ENCODE results near the gene LIMS3. TPM values are rescaled to one million over a fixed set of nuclear protein-coding genes. Genes with fewer than 3 reads are reported as not detected.
A peak's percentile ranks its signal among the peaks of the same experiment; 100 is the strongest.
"Not testable (repeated sequence)": the region's sequence is repeated elsewhere in the genome, so short reads cannot be mapped to it uniquely, and the experiment has no call there.

LIMS3 gene, protein sequence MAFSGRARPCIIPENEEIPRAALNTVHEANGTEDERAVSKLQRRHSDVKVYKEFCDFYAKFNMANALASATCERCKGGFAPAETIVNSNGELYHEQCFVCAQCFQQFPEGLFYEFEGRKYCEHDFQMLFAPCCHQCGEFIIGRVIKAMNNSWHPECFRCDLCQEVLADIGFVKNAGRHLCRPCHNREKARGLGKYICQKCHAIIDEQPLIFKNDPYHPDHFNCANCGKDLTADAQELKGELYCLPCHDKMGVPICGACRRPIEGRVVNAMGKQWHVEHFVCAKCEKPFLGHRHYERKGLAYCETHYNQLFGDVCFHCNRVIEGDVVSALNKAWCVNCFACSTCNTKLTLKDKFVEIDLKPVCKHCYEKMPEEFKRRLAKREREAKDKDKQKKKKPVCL
- total RNA-seq: 1 to 10 TPM in 1 of 2 donors, under 1 TPM in 1; 0.43 to 1.0 TPM

DNA sequence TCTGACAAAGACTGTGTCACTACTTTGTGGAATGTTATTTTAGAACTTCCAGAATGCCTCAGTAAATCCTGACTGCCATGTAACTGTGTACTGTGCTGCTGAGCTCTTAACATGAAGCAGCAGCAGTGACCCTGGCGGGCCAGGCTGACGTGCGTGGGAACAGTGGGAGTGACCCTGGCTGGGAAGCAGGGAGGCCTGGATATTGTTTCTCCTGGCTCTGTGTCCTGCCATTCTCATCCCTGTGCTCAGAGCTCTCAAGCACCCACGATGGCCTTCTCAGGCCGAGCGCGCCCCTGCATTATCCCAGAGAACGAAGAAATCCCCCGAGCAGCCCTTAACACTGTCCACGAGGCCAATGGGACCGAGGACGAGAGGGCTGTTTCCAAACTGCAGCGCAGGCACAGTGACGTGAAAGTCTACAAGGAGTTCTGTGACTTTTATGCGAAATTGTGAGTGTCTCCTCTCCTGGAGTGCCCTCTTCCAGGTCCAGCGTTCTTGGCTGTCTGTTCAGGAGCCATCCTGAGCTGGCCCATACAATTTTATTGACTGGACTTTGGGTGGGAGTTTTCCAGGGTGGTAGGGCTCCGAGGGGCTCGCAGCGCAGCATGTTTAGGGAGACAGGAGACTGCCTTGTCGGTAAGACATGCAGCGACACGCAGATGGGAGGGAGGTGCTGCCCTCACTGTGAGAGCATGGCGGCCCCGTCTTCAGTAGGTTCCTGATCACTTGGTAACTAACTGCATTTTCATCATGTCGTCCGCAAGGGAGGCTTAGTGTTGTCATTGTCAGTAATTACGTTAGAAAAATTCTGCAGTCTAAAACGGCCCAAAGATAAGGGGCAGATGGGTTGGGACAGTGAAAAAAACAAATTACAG lies at the start of gene LIMS3:
Gene LIMS3 (plus strand): TSS at position 227 of the 875 bp plus-strand sequence. CDS start 41 bp downstream, at position 268.
- H3K36me3 Mint-ChIP-seq, H3K27me3 Mint-ChIP-seq: not testable (repeated sequence)

DNA sequence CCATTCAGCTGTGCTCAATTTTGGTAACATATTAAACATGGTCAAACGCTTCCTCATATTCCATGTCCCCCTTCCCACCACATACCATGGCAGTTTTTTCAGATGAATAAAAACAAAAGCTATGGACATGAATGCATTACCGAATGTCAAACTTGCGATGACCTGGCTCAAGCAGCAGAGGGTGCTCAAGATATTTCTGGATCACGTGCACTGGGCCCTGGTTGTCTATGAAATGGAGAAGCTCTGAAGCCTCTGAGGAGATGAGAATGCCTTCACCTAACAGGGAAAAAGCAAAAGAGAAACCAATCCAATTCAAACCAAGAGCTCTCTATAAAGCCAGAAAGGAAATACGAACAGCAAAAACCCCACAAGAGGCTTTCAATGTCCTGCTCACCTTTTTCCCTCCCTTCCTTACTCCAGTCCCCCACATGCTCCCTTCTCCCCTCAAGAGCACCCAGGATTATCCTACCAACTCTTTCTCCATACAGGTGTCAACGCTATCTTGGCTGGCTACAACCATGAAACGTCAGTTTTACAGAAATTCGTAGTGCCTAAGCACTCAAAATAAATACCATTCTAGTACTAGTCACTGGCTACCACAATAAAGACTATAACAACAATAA lies 27.2 kb upstream of the LIMS3 start:
- H3K27ac Mint-ChIP-seq; H3K27me3 Mint-ChIP-seq; H3K4me1 Mint-ChIP-seq (ENCODE audit: low read depth in 2 of 2); H3K36me3 Mint-ChIP-seq; H3K4me3 Mint-ChIP-seq; DNase-seq (ENCODE audit: low spot score); H3K9me3 Mint-ChIP-seq: not testable (repeated sequence)
- ATAC-seq: peak; percentile 56 to 59

More for the DNA sequence above, at the start of gene LIMS3:
- not testable (repeated sequence) for H3K4me3 Mint-ChIP-seq; H3K9me3 Mint-ChIP-seq; ATAC-seq; H3K27ac Mint-ChIP-seq; H3K4me1 Mint-ChIP-seq (ENCODE audit: low read depth in 2 of 2); DNase-seq (ENCODE audit: low spot score)

DNA sequence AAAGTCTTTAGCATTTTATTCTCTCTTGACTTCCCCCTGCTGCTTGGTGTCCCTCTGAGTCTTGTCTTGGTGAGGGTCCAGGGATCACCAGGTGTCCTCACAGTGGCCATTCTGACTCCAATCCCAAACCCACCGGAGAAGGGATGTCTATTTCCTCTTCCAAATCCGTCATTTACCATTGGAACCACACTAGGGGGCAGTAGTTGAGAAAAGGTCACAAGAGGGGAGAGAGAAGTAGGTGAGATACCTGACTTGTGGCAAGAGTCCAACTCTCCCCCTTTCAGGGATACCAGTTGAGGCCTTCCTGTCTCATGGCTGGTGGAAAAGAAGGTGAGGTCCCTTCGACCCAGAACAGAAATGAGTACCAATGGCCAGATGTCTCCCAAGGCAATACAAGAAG lies 21.9 kb upstream of the LIMS3 start:
- DNase-seq (ENCODE audit: low spot score); H3K4me3 Mint-ChIP-seq; H3K27ac Mint-ChIP-seq; H3K27me3 Mint-ChIP-seq; ATAC-seq; H3K36me3 Mint-ChIP-seq; H3K9me3 Mint-ChIP-seq; H3K4me1 Mint-ChIP-seq (ENCODE audit: low read depth in 2 of 2): not testable (repeated sequence)

DNA sequence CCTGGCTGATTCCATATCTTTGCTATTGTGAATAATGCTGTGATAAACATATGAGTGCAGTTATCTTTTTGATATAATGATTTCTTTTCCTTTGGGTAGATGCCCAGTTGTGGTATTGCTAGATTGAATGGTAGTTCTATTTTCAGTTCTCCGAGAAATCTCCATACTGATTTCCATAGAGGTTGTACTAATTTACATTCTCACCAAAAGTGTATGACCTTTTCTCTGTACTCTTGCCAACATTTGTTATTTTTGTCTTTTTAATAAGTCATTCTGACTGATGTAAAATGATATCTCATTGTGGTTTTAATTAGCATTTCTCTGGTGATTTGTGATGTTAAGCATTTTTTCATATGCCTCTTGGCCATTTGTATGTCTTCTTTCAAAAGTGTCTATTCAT lies 16.4 kb upstream of the LIMS3 start:
- H3K36me3 Mint-ChIP-seq; H3K27ac Mint-ChIP-seq; ATAC-seq; DNase-seq (ENCODE audit: low spot score); H3K9me3 Mint-ChIP-seq; H3K4me3 Mint-ChIP-seq; H3K4me1 Mint-ChIP-seq (ENCODE audit: low read depth in 2 of 2); H3K27me3 Mint-ChIP-seq: not testable (repeated sequence)

DNA sequence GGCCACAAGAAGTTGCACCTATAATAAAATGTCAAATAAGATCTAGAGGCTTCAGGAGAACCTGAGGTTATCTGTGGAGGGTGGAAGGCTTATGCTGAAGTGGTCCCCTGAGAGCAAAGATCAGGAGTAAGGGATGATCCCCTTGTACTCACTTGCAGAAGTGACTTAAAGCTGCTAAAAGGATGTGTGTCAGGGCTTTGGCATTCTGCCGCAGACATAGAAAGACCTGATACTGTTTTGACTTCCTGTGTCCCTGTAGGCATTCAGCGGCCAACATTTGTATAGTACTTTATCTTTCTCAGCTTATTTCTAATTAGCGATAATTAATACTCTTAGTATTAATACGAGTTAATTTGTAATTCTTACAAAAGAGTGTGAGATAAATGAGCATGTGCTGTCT lies 10.1 kb upstream of the LIMS3 start:
- not testable (repeated sequence) for H3K4me3 Mint-ChIP-seq; H3K36me3 Mint-ChIP-seq; H3K27me3 Mint-ChIP-seq; H3K4me1 Mint-ChIP-seq (ENCODE audit: low read depth in 2 of 2); H3K9me3 Mint-ChIP-seq; H3K27ac Mint-ChIP-seq; DNase-seq (ENCODE audit: low spot score); ATAC-seq

DNA sequence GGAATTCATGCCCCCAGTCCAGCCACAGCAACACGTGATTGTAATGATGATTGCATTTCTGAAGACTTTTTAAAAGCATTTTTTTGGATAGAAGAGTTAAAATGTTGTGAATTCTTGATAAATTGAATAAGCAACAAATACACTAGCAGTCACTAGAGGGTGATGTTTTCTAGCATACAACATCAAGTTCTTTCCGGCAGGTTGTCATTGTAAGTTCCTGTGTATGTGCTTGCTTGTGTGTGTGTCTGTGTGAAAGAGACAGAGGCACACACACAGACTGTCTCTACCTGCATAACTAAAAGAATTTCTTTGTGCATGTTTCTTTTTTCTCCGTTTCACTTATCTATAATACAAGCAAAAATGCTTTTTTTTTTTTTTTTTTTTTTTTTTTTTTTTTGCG lies 8.6 kb upstream of the LIMS3 start:
- not testable (repeated sequence) for H3K4me3 Mint-ChIP-seq; H3K9me3 Mint-ChIP-seq; H3K27ac Mint-ChIP-seq; H3K27me3 Mint-ChIP-seq; H3K4me1 Mint-ChIP-seq (ENCODE audit: low read depth in 2 of 2); DNase-seq (ENCODE audit: low spot score); ATAC-seq; H3K36me3 Mint-ChIP-seq

DNA sequence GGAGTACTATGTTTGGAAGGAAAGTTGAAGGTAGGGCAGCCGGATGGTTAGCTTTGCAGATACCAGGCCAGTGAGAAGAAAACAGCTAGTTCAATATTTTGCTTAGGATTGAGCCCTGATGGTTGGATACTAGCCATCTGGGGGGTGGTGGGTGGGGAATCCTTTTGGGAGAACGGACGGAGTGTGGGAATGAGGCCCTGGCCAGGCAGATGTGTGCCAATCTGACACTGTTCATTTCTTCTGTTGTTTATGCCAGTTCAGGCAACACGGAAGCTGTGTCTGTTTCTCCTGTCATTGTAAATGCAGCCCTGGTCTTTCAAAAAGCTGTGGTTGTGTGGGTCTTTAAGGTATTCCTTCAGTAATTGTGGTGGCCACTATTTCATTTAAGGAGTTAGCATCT lies 7.5 kb upstream of the LIMS3 start:
- not testable (repeated sequence) for ATAC-seq; H3K36me3 Mint-ChIP-seq; H3K4me1 Mint-ChIP-seq (ENCODE audit: low read depth in 2 of 2); H3K27me3 Mint-ChIP-seq; DNase-seq (ENCODE audit: low spot score); H3K9me3 Mint-ChIP-seq; H3K4me3 Mint-ChIP-seq; H3K27ac Mint-ChIP-seq

DNA sequence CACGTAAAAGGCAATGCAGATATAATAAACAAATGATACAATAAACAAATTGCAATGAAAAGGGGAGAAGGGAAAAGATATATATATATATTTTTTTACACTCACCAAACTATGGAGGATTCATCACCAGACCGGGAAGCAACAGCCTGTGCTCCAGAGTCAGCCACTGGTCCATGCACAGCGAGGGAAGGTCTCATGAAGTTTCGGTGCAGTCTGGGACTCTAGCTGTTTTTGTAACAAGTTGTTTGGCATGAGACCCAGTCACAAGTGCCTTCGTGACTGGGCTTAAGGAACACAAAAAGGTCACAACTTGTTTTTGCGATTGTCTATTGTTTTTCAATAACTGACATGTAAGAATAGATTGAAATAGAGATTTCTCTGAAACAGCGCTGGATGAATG lies 4.8 kb upstream of the LIMS3 start:
- H3K36me3 Mint-ChIP-seq; H3K4me3 Mint-ChIP-seq; H3K27ac Mint-ChIP-seq; H3K27me3 Mint-ChIP-seq; DNase-seq (ENCODE audit: low spot score); H3K4me1 Mint-ChIP-seq (ENCODE audit: low read depth in 2 of 2); H3K9me3 Mint-ChIP-seq; ATAC-seq: not testable (repeated sequence)

DNA sequence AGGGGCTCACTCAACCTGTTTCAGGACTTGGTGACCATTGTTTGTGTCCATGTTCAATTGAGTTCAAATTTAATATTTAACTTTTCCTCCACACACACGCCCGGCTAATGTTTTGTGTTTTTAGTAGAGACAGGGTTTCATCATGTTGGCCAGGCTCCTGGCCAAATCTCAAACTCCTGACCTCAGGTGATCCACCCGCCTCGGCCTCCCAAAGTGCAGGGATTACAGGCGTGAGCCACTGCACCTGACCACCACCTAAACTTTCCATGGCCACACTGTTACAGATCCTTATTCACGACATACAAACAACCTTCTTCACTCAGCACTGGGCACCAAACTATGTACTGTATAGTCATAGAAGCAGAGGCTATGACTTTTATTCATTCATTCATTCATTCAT lies 4.3 kb upstream of the LIMS3 start:
- not testable (repeated sequence) for H3K27ac Mint-ChIP-seq; H3K4me3 Mint-ChIP-seq; H3K27me3 Mint-ChIP-seq; DNase-seq (ENCODE audit: low spot score); H3K4me1 Mint-ChIP-seq (ENCODE audit: low read depth in 2 of 2); H3K9me3 Mint-ChIP-seq; H3K36me3 Mint-ChIP-seq; ATAC-seq

DNA sequence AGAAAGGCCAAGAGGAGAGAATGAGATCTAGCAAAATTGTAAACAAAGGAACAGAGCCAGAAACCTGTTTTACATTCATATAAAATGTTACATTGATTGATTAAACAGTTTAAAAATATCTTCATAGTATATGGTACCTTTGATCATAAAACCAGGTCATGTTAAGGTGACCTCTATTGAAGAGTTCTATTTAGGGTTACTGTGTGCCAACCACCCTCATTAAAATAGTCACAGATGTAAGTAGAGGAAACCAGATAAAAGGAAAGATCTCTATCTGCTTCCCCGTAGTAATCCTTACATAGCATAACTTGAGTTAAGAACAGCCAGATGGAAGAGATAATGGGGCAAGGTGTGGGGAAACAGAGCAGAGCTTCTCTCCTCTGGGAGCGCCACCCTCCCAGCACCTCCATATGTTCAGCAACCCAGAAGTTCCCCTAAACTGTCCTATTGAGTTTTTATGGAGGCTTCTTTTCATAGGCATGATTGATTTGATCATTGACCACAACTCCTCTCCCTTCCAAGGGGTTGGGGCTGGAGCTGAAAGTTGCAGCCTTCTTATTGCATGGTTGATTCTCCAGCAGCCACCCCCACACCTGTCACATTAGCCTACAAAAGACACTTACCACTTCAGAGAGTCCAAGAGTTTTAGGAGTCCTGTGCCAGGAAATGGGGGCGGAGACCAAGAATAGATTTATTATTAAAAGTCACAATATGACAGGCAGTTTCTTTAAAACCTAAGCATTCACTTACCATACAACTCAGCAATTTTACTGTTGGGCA lies 3.2 kb upstream of the LIMS3 start:
- ATAC-seq; H3K4me3 Mint-ChIP-seq; H3K4me1 Mint-ChIP-seq (ENCODE audit: low read depth in 2 of 2); H3K27me3 Mint-ChIP-seq; DNase-seq (ENCODE audit: low spot score); H3K27ac Mint-ChIP-seq; H3K36me3 Mint-ChIP-seq; H3K9me3 Mint-ChIP-seq: not testable (repeated sequence)

DNA sequence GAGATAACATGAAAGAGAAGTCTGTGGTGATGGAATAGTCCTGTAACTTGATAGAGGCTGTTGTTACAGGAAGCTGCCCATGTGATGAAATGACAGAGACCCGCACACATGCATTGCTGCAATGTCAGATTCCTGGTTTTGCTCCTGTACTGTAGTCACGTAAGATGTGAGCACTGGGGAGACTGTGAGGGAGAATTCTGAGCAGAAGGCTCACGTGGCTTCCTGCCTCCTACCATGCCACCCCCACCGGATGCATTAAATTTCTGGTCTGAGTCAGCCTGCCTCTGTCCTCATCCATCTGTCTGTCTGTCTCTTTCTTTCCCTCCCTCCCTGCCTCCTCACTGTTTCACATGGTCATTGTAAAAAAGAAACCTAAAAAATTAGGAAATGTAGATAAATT lies 2.3 kb upstream of the LIMS3 start:
- not testable (repeated sequence) for DNase-seq (ENCODE audit: low spot score); H3K36me3 Mint-ChIP-seq; H3K27me3 Mint-ChIP-seq; H3K9me3 Mint-ChIP-seq; H3K4me3 Mint-ChIP-seq; H3K4me1 Mint-ChIP-seq (ENCODE audit: low read depth in 2 of 2); H3K27ac Mint-ChIP-seq
- peak; percentile 99 for ATAC-seq

DNA sequence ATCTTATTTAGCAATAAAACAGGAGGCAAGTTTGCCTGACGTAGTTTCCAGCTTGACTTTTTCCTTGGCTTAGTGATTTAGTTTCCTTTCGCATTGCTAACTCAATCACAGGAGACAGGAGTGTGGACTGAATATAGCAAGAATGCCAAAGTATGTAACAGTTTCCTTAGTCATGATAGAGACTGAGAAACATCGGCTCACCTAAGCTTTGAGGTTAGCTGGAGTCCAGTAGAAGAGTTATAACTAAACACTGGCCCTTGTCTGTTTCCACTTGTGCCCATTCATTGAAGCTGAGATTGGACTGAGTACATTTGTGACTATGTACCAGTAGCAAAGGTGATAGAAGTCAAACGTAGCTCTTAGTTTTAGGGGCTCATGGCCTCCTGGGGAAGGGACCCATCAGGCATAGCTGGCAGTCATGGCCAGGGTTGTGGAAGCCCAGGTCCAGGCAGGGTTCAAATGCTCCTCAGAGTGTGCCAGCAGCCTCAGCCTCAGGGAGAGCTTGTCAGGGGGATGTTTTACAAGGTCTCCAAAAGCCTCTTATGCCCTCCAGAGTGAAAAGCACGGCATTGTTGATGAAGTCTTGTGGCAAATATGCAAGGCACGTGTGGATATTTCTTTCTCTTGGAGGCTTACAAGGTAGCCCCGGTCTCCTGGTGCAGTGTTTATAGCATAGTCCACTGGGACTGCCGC lies 573 bp upstream of the LIMS3 start:
- H3K36me3 Mint-ChIP-seq; DNase-seq (ENCODE audit: low spot score); H3K9me3 Mint-ChIP-seq; H3K27ac Mint-ChIP-seq; ATAC-seq; H3K4me1 Mint-ChIP-seq (ENCODE audit: low read depth in 2 of 2); H3K27me3 Mint-ChIP-seq; H3K4me3 Mint-ChIP-seq: not testable (repeated sequence)

DNA sequence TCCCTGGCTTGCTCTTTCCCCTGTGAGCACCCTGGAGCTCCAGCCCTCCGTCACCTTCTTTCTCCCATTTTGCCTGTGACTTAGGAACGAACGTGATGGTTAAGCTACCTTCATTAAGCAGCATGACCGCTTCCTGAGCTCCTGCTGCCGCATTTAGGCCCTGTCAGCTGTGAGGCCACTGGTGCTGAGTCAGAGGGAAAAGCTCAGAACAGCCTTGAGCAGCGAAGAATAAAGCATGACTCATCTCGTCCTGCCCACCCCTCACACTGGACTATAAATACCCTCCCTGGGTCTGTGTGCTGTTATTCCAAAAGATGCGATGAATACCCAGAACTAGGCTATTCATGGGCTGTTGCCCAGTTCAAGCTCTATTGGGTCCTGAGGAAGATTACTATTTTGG lies 7.3 kb downstream of the LIMS3 start:
- not testable (repeated sequence) for DNase-seq (ENCODE audit: low spot score); H3K9me3 Mint-ChIP-seq; H3K4me1 Mint-ChIP-seq (ENCODE audit: low read depth in 2 of 2); H3K27ac Mint-ChIP-seq; H3K36me3 Mint-ChIP-seq; H3K27me3 Mint-ChIP-seq; H3K4me3 Mint-ChIP-seq
- ATAC-seq: peak in 1 of 2 donors; percentile 54
